Femur (tissue), 1 donor: ENCODE results near the gene SMIM32.

Source experiments
- DNase-seq: peaks from one replicate; pipeline ENCODE4 v3.0.0-alpha.2; 2017

SMIM32 gene

DNA sequence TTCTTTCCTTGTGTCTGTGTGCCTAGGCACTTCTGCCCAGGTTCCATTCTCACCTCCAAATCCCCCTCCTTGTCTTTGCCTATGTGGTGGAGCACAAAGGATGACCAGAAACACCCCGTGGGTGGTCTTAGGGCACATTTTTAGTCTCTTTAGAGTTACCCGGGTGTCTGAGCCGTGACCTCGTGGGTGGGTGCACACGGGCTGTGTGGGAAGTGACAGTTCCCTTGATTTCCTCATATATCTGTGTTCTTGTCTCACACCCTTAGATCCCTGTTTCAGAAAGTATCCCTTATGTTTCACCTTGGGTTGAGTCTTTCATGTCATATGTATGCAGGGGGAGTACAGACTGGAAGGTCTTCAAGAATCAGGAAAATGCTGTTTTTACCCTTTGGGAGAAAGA, 13.4 kb upstream of the SMIM32 start:
- no peak for DNase-seq

DNA sequence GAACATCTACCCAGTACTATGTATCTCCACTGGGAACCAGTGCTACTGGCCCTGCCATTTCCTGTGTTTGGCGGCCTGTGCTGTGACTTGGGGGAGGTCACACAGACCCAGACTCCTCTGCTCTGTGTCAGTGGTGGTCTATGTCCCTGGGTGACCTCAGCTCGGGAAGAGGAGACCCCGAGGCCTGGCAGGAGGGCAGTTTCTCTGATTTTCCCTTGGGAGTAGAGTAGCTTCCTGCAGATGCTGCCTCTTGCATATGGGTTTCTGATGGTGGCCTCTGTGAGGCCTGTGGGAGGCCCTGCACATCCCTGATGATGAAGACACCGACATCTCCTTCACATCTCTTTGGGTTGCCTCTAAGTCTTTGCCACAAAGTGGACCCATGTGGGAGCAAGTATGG, 13.0 kb upstream of the SMIM32 start:
- no peak for DNase-seq

DNA sequence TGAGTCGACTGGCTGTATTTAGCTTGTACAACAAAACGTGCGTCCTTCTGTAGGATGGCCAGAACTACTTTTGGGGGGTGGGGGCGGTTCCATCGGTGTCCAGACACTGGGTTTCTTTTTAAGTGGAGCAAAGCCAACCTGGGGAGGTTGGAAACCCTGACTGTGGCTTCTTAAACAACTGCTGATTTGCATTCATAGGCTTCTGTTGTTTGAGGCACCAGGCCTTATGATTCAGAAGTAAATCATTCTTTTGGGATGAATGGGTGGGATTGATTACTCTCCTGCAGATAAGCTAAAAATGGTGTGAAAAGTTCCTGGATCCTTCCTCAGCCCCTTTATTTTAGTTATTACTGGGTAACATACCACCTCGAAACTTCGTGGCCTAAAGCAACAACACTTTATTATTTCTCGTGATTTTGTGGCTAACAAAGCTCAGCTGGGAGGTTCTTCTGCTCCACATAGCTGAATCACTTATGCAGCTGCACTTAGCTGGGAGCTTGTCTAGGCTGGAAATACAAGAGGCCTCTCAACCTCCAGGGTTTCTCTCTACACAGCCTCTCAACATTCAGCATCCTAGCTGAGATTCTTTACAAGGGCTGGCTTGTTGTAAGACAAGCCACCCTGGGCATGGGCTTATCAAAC, 12.2 kb upstream of the SMIM32 start:
- DNase-seq, result peak; percentile 2

DNA sequence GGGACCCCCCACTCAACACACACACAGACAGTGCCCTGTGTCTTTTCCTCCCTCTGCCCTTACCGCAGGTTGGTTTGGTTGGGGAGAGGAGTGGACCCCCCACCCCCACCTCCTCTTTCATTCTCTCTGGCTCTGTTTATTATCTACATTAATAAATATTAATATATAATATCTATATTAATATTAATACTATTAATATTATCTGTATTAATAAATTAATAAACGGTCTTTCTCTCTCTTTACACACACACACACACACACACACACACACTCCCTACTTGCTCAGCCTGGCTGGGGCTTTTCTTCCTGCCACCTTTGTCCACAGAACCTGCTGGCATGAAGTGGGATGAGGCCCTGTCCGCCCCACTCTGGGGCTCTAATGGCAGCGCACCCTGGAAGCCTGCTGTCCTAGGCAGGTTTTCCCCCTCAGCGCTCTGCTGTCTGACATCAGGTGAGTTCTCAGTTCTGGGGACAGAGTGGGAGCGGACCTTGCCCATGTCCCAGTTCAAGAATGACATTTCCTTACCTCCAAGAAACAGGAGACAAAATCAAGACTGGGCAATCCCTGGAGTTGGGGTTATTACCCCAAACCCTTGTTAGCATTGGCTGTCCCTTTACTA, 10.5 kb upstream of the SMIM32 start:
- no peak for DNase-seq

DNA sequence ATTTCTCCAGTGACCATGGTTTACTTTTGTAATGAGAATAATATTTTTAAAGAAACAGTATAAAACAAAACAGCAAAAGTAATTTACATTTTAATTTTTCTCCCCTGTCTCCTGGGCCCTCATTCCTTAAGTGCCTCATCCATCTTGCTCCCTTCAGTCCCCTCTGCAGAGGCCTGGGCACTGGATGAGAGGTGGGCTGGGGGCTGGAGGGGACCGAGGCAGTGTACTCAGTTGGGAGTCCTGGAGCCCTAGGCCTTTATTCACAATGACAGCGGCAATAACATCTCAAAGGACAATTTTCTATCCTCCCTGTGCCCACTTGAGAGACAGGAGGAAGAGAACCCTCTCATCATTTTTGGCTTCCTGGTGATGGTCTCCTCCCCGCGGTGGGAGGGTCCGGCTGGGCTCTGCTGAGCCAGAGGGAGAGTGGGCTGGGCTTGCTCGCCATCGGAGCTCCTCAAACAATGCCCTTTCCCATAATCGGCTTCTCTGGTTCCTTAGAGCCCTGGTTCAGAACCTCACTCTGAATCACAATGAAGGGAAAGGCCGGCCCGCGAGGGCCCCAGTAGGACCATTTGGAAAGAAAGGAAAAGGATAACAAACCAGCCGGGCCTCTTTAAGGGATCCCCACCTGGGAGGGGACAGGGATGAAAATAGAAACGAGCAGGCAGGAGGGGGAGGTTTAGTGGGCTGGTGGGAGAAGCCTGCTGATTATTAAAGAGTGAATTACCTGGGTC, 9.7 kb upstream of the SMIM32 start:
- DNase-seq, result peak; percentile 45

DNA sequence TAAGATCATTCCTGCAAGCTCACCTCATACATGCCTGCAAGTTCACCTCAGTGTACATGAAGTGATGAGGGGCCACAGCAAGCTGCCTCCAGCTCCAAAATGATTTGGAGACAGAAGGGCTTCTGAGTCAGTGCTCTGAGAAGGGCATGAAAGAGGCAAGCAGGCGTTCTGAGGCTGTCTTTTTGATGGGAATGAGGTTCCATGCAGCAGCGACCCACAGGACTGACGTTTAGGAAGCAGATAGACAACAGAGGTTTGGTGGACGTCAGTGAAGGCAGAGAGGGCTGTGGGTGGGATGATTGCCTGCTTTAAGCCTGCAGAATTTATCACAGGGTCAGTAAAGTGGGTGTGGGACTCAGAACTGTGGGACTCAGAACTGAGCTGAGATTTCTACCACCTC, 8.9 kb upstream of the SMIM32 start:
- no peak for DNase-seq

DNA sequence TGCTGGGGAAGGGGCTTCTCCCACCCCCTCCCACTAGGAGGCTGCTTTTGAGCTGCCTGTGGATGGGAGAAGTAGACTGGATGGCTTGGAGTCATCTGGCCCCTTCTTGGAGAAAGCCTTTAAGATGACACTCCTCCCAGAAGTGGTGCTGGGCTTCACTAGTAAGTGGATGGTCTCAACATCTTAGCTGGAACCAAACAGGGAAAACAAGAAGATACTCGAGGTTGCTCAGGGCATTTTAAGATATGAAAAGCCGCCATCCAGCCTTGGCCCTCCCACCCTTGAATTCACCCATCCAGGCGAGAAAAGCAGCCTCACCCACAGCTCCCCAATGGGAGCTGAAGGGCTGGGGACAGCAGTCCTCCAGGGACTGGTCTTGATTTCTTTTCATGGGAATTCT, 7.8 kb upstream of the SMIM32 start:
- no peak for DNase-seq

DNA sequence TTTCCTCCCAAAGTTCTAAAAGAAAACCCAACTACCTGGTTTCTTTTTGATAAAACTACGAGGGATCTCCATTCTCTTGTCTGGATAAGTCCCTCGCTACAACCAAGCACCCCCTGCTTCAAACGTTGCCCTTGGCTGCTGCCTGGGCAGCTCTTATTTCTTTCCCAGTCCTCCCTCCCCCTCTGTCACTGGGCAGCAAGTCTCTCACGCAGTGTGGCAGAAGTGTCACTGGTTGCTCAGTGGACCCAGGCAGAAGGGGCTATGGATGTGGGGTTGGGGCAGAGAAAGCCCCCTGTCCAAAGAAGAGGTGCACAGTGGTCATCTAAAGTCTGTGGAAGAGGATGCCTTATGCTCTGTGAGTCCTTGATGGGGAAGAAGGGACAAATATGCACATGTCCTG, 7.2 kb upstream of the SMIM32 start:
- DNase-seq, result no peak

DNA sequence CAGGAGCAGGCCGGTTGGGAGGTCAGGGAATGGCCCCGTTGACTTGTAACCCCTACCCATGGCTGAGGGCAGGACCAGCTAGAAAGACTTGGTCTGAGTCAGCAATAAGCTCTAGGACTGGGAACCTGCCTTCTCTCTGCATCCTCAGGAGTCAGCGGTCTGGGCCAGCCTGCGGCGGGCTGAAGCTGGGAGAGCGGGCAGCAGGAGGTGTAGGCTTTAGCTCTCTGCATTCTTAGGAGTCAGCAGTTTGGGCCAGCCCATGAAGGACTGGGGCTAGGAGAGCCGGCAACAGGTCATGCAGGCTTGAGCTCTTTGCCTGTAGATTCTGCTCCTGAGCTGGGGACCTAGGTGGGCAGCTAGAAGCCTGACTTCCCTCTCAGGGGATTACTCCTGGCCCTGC, 6.4 kb upstream of the SMIM32 start:
- DNase-seq, result no peak

DNA sequence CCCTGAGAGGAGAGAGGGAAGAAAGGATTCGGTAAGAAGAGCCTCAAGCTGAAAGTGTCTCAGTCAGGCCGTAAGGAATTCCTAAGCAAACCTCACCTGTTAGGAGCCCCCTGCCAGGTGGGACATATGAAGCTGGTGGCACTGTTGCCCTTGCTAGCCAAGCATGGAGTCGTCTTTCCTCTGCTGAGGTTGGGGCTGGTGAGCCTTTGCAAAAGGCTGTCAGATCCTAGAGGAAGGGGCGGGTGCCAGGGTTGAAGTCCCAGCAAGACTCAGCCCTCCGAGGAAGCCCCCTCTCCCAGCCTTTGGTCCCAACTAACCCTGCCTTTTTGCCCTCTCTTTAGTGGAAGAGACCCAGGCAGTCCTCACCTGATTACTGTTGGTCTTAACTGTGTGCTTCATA, 5.5 kb upstream of the SMIM32 start:
- DNase-seq, result no peak

DNA sequence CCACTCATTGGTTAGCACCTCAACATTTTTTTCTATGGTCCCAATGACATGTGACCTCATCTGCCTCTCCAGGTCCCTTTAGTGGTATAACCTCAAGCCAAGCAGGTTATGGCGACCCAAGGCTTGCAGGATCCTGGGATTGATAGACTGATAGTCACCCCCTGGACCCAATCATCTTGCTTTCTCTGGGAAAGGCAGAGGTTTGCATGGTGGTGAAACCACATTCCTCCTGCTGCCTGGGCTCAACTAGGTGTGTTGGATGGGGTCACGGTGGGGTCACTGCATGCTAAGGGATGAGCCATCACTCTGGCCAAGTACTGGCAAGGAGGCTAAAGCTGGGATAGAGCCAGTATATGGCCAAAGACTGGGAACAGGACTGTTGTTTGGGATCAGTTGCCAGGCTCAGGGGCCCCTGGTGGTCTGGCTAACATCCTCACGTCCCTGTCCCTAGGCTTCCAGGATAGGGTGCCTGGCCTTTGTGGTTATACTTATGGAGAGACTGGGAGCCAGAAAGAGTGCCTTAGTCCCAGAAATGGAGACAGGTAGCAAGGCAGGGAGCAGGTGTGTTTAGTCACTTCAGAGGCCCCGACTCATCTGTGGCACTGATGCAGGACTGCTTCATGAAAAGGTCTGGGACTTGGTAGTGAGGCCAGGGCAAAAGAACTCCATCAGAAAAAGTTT, 4.6 kb upstream of the SMIM32 start:
- no peak for DNase-seq

DNA sequence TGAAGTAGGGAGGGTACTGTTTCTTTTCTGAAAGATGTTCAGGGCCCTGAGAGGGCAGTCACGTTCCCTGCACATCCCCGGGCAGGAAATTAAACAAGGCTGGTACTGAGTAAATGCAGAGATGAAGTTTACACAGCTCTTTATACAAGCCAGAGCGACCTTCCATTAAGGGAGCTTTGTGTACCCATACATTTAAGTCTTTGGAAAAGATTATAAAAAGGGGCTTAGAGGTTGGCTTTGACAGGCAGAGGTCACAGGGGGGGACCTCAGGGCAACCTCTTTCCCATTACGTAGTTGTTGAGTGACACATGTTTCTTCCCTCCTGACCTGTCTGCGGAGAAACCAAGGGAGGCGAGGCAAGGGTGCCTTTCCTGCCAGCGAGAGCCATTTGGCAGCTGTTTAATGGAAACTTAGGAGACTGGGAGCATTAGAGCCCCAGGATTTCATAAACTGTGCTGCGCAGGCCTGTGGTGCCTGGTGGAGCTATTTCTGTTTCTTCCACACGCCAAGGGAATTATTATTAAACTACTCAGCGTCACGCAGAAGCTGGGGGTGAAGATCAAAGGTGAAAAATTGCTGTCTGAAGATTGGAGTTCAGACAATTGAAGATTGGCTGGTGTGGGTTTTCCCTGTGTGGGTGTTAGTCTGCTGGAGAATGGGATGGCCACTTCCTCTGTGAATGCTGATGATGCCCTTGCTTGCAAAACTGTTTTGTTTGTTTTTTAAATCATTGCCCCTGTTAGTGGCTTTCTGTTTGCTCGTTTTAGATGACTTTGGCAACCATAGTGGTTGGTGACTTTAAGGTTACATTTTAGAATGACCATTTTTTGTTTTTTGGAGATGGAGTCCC, 3.2 kb upstream of the SMIM32 start:
- no peak for DNase-seq

DNA sequence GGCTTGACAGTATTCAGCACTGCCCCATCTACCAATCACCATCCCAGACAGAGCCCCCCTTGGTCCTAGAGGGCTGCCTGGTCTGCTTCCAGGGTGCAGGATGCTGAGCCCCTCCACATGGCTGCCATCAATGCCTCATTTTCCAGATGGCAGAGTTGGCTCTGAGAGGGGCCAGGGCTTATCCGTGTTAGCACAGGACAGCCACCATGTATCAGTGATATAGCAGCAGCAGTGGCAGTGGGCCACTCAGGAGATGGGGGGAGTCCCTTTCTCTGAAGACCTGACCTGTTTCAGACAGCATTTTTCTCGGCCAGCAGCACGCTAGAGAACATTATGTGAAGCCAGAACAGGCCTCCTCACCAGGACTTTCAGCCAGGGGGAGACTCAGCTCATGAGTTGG, 1.6 kb upstream of the SMIM32 start:
- DNase-seq, result no peak

DNA sequence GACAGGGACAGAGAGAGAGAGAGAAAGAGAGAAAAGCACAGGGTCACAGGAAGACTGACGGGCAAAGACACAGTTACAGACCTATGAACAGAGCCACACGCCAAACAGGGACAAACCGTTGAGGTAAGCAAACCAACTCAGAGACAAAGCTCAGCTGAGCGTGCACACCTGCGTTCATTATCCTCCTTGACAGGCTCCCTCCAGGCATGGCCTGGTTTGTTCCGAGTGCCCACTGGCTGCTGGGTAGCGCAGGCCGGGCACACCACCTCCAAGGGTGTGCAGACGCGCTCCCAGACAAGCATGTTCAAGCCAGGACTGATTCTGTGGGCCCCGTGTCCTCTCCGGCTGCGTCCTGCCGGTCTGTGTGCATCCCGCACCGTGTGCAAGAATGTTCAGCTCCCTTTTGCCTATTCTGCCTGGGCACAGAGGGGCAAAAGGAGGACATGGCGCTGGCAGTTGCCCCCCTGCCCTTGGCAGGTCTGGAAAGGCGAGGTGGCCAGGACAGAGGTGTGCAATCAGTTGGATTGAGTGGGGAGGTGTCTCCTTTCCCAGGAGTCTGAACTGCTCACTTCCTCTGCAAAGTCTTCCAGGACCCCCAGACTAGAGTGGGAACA, 467 bp upstream of the SMIM32 start:
- no peak for DNase-seq

DNA sequence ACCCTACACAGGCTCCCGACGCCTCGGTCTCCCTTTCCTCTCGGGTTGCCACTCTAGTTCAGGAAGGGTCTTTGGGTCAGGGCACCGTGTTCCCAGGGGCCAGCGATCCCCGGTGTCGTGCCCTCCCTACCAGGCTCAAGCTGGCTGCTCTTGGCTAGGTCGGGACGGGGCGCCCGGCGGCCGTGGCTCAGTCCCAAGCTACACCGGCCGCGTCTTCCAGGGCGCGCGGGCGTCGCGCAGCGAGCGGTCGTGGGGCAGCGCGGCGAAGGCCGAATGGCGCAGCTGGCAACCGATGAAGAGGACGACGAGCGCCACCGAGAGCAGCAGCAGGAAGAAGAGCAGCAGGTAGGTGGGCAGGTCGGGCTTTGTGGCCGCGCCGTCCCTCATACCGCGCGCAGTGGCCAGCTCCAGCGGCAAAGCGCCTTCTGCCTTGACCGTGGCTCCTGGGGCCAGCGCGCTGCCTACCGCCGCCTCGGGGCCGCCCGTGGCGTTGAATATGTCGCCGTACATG, 892 bp downstream of the SMIM32 start:
- DNase-seq, result no peak

DNA sequence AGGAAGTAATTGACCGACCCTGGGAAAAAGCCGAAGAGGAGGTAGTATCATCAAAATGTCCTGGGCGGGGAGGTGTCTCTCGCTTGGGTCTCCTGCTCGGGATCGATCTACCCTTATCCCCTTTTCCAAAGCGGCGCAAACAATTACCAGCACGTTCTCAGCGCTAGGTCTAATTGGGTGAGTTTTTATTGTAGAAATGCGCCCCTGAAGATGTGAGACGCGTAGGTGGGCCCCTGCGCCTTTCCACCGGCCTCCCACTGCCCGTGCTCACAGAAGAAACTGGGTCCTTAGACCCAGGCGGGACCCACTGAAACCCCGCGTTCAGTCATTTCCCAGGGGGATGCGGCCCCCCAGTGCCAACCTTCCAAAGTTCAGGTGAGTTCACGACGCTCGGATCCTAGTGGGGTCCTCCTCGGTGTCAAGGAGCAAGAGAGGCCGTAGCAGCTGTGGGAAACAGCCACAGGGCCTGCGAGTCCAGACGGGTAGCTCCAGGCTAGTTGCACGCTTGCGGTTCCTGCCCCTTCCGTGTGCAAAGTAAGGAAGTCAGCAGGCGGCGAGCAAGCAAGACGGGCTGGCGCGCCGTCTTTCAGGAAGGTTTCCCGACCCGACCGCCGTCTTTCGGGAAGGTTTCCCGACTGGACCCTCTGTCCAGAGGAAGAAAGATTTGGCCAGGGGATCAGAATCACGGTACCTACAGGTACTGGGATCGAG, 1.5 kb downstream of the SMIM32 start:
- no peak for DNase-seq

DNA sequence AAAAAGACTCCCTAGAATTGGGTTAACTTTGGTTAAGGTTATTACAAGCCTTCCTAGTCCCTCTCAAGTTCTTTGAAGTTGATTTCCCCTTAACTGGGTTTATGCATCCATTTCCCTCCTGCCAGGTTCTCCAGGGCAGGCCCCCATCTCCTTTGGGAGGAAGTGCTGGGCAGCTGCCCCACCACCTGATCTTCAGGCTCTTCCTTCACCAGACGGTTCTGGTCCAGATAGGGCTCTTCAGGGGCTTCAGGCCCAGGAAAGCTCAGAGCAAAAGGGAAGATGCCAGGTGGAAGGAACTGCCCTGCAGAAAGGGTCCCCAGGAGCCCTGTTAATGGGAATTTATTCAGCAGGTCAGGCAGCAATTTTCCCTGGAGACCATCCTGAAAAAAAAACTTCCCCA, 2.1 kb downstream of the SMIM32 start:
- DNase-seq, result no peak

DNA sequence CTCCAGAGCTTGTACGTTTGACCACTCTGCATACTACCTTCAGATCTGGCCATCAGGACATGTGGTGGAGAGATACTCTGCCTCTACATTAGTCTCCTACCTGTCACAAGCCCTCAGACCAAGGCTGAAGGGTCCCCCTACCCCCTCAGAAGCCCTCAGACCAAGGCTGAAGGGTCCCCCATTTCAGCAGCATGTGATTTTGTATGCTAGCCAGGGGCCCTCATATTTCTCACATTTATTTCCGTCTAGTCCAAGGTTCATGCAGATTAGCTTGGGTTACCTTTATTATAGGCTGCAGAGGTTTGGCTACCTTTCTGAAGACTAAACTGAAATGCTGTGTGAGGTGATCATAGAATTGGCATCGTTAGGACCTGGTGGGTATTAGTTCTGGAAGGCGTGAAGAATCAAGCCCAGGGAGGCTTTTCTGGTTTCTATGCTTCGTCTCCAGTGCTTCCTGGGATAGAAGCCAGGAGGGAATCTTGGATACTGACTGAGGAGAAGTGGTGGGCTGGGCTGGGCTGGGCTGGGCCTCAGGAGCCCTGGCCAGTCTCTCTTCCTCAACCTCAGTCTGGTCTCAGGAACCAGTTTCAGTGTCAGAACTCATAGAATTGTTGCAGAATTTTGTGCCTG, 2.8 kb downstream of the SMIM32 start:
- DNase-seq, result no peak

DNA sequence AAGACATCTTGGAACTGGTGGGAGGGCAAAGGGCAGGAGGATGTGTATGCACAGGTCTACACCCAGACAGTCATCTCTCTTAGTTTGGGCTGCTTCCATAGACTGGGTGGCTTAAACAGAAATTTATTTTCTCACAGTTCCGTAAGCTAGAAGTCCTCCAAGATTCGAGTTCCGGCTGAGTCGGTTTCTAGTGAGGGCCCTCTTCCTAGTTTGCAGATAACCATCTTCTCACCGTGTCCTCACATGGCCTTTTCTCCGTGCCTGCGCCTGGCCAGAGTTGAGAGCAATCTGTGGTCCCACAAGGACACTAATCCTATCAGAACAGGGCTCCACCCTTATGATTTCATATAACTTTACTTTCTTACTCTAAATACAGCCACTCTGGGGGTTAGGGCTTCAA, 4.1 kb downstream of the SMIM32 start:
- no peak for DNase-seq

DNA sequence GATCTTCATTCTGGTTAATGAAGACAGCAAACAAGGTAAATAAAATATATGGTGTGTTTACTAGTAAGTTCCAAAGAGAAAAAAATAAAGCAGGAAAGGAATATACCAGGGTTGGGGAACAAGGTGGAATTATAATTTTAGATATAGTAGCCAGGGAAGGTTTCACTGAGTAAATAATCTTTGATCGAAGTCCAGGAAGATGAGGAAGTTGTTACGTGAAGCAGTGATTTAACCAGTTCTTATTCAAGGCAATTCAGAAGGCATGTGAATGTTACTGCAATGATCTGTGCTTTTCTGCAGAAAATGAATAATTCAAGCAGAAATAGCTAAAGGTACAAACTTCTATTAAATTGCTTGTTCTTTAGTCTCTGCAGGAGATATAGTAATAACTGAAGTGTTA, 6.2 kb downstream of the SMIM32 start:
- no peak for DNase-seq
